ENCODE data around the gene WT1. TPM values are rescaled to one million over a fixed set of nuclear protein-coding genes. Genes with fewer than 3 reads are reported as not detected.

Gene WT1
- total RNA-seq, 1 experiment from 2014 or later: not detected

GRCh38 chr11:32405592-32405991, 29.7 kb downstream of the WT1 start (continued):
- TF ChIP-seq AR (CRISPR knock-in tag; IDR thresholded peaks at IDR 0.05) (no peak), SMAD4 (CRISPR knock-in tag; IDR thresholded peaks at IDR 0.05) (no peak), ZNF396 (CRISPR knock-in tag; IDR thresholded peaks at IDR 0.05; ENCODE audit: borderline replicate concordance) (no peak), ATF3 (CRISPR knock-in tag; conservative IDR thresholded peaks at IDR 0.05) (no peak), PRRX2 (CRISPR knock-in tag; IDR thresholded peaks at IDR 0.05) (no peak), E2F5 (CRISPR knock-in tag; IDR thresholded peaks at IDR 0.05) (no peak)

- DNase-seq (ENCODE audit: low spot score) (no peak), ATAC-seq (no peak)
- no peaks in the 10 kb centered on the region for H3K36me3 Mint-ChIP-seq
- ChIA-PET CTCF (interaction anchor here (0.7 to 0.9 kb wide), 2 partner anchors 29 to 92 kb away, joined by 3 read pairs; no protein-coding TSS in a partner anchor), POLR2A (no interaction called here)
- H3K4me3 Mint-ChIP-seq: no peak overlapping the region
- peaks cover 5% of the 10 kb centered on the region for H3K9me3 Mint-ChIP-seq
- no peak overlapping the region for H3K27ac Mint-ChIP-seq
- no peaks in the 10 kb centered on the region; the same call in none of the 2 replicates for H3K27me3 Mint-ChIP-seq (ENCODE audit: low read depth)
- H3K4me1 Mint-ChIP-seq: peaks cover 16% of the 10 kb centered on the region
- TF ChIP-seq PRDM15 (CRISPR knock-in tag; IDR thresholded peaks at IDR 0.05) (no peak), MAX (CRISPR knock-in tag; IDR thresholded peaks at IDR 0.05) (no peak), SOX15 (CRISPR knock-in tag; IDR thresholded peaks at IDR 0.05) (no peak), FOXJ3 (CRISPR knock-in tag; IDR thresholded peaks at IDR 0.05; ENCODE audit: borderline replicate concordance) (no peak), ELF4 (CRISPR knock-in tag; IDR thresholded peaks at IDR 0.05; ENCODE audit: low read depth) (no peak), CREM (CRISPR knock-in tag; IDR thresholded peaks at IDR 0.05) (no peak), ZNF232 (CRISPR knock-in tag; IDR thresholded peaks at IDR 0.05) (no peak), AR (CRISPR knock-in tag; IDR thresholded peaks at IDR 0.05) (no peak), ETV6 (CRISPR knock-in tag; IDR thresholded peaks at IDR 0.05) (no peak), ZSCAN18 (CRISPR knock-in tag; IDR thresholded peaks at IDR 0.05) (no peak), NFYB (CRISPR knock-in tag; conservative IDR thresholded peaks at IDR 0.05; ENCODE audit: low read depth) (no peak), EMX1 (CRISPR knock-in tag; IDR thresholded peaks at IDR 0.05) (no peak), GRHL2 (CRISPR knock-in tag; IDR thresholded peaks at IDR 0.05; ENCODE audit: insufficient replicate concordance, severe bottlenecking) (no peak), TEAD4 (CRISPR knock-in tag; IDR thresholded peaks at IDR 0.05) (no peak), HMGXB4 (CRISPR knock-in tag; IDR thresholded peaks at IDR 0.05) (no peak), ATF1 (CRISPR knock-in tag; IDR thresholded peaks at IDR 0.05) (no peak)
Observed at GRCh38 chr11:32402836-32403235, 32.5 kb downstream of the WT1 start.
